ENCODE results near the gene DDX18. TPM values are rescaled to one million over a fixed set of nuclear protein-coding genes. Genes with fewer than 3 reads are reported as not detected.
"Not testable (repeated sequence)": the region's sequence is repeated elsewhere in the genome, so short reads cannot be mapped to it uniquely, and the experiment has no call there.

The DDX18 gene
- polyA plus RNA-seq, 1 of the 3 experiments (the other 2 are of a cell fraction) = 24.1 TPM

GRCh38 chr2:117825437-117825836 is 10.9 kb downstream of the DDX18 start:
- Histone ChIP-seq H3K27me3 (ENCODE audit: insufficient read depth) (no peaks in the 10 kb centered on the region), H4K20me1 (ENCODE audit: insufficient read depth) (no peaks in the 10 kb centered on the region), H3K9me3 (no peaks in the 10 kb centered on the region), H2AFZ (ENCODE audit: low read depth) (no peak overlapping the region), H3K9ac (no peak overlapping the region), H3K4me1 (ENCODE audit: control insufficient read depth in 1 of 2, insufficient read depth in 2 of 2, low read depth in 1 of 2, low read length in 1 of 2) (no peaks in the 10 kb centered on the region), H3K27ac (ENCODE audit: low read depth in 2 of 2, low read length in 1 of 2) (no peak overlapping the region), H3K4me2 (no peak overlapping the region), H3K79me2 (ENCODE audit: insufficient read depth) (peaks cover 4% of the 10 kb centered on the region; the same call in 1 of the 2 replicates), H3K36me3 (replicated peaks in 1 of 2; ENCODE audit: control insufficient read depth in 1 of 2, insufficient read depth in 2 of 2, low read length in 1 of 2) (peaks cover 84 to 92% of the 10 kb centered on the region in 2 experiments), H3K9me2 (no peaks in the 10 kb centered on the region), H3F3A (replicated peaks; ENCODE audit: insufficient read depth) (peaks cover 5% of the 10 kb centered on the region), H3K4me3 (ENCODE audit: low read depth in 2 of 2, low read length in 1 of 2) (no peak overlapping the region)
- 86% methylated on average over 8 of the region's 8 CpGs for WGBS (ENCODE audit: low lambda C conversion rate)
- ChIA-PET CTCF (interaction anchor here (1.0 to 1.9 kb wide), 3 partner anchors 11 to 178 kb away, joined by 4 to 11 read pairs (median 5); partner anchors contain the start of gene DDX18), POLR2A (no interaction called here)
- no peak for DNase-seq
- TF ChIP-seq NFIC (IDR thresholded peaks at IDR 0.05; ENCODE audit: borderline replicate concordance) (no peak), TEAD4 (IDR thresholded peaks at IDR 0.05; ENCODE audit: borderline replicate concordance, insufficient read depth) (no peak), FOSL2 (IDR thresholded peaks at IDR 0.05; ENCODE audit: borderline replicate concordance, low read depth) (no peak), EP300 (IDR thresholded peaks at IDR 0.05; ENCODE audit: borderline replicate concordance in 1 of 2, low read depth in 1 of 2, low read length in 1 of 2) (no peak)
- TF ChIP-seq, protein P1, sequence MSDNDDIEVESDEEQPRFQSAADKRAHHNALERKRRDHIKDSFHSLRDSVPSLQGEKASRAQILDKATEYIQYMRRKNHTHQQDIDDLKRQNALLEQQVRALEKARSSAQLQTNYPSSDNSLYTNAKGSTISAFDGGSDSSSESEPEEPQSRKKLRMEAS (IDR thresholded peaks at IDR 0.05; ENCODE audit: low read depth) = no peak
- TF ChIP-seq, protein P2, sequence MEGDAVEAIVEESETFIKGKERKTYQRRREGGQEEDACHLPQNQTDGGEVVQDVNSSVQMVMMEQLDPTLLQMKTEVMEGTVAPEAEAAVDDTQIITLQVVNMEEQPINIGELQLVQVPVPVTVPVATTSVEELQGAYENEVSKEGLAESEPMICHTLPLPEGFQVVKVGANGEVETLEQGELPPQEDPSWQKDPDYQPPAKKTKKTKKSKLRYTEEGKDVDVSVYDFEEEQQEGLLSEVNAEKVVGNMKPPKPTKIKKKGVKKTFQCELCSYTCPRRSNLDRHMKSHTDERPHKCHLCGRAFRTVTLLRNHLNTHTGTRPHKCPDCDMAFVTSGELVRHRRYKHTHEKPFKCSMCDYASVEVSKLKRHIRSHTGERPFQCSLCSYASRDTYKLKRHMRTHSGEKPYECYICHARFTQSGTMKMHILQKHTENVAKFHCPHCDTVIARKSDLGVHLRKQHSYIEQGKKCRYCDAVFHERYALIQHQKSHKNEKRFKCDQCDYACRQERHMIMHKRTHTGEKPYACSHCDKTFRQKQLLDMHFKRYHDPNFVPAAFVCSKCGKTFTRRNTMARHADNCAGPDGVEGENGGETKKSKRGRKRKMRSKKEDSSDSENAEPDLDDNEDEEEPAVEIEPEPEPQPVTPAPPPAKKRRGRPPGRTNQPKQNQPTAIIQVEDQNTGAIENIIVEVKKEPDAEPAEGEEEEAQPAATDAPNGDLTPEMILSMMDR (IDR thresholded peaks at IDR 0.05) = no peak

DNA sequence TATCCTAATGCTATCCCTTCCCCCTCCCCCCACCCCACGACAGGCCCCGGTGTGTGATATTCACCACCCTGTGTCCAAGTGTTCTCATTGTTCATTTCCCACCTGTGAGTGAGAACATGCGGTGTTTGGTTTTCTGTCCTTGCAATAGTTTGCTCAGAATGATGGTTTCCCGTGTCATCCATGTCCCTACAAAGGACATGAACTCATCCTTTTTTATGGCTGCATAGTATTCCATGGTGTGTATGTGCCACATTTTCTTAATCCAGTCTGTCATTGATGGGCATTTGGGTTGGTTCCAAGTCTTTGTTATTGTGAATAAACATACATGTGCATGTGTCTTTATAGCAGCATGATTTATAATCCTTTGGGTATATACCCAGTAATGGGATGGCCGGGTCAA is 13.0 kb downstream of the DDX18 start:
- 95% methylated on average over 5 of the region's 5 CpGs for WGBS (ENCODE audit: low lambda C conversion rate)
- CTCF ChIA-PET = interaction anchor here (1.2 to 1.4 kb wide), 2 partner anchors 9 to 175 kb away, joined by 3 read pairs; no protein-coding TSS in a partner anchor
- H3K79me2 ChIP-seq (ENCODE audit: insufficient read depth); H3K4me2 ChIP-seq; H4K20me1 ChIP-seq (ENCODE audit: insufficient read depth); DNase-seq; H3K27me3 ChIP-seq (ENCODE audit: insufficient read depth); H3K4me3 ChIP-seq (ENCODE audit: low read depth in 2 of 2, low read length in 1 of 2); H3K9ac ChIP-seq; H3K9me2 ChIP-seq; H3K4me1 ChIP-seq (ENCODE audit: control insufficient read depth in 1 of 2, insufficient read depth in 2 of 2, low read depth in 1 of 2, low read length in 1 of 2); H2AFZ ChIP-seq (ENCODE audit: low read depth); POLR2A ChIA-PET; H3K27ac ChIP-seq (ENCODE audit: low read depth in 2 of 2, low read length in 1 of 2); H3K9me3 ChIP-seq: not testable (repeated sequence)
- peaks cover 13% of the 10 kb centered on the region for H3F3A ChIP-seq (replicated peaks; ENCODE audit: insufficient read depth)
- peaks cover 81 to 92% of the 10 kb centered on the region in 2 experiments for H3K36me3 ChIP-seq (replicated peaks in 1 of 2; ENCODE audit: control insufficient read depth in 1 of 2, insufficient read depth in 2 of 2, low read length in 1 of 2)

- POLR2A ChIA-PET = no interaction called here
- CTCF ChIA-PET = interaction anchor here (2.4 to 3.9 kb wide), 2 partner anchors 15 to 175 kb away, joined by 7 to 18 read pairs; partner anchors contain the start of gene DDX18
- peaks cover 68 to 92% of the 10 kb centered on the region in 2 experiments for H3K36me3 ChIP-seq (replicated peaks in 1 of 2; ENCODE audit: control insufficient read depth in 1 of 2, insufficient read depth in 2 of 2, low read length in 1 of 2)
- TF ChIP-seq, protein P1 (IDR thresholded peaks at IDR 0.05; ENCODE audit: low read depth) = no peak
- TF ChIP-seq EZH2phosphoT487 (IDR thresholded peaks at IDR 0.05; ENCODE audit: borderline replicate concordance, low read depth) (no peak), ELF1 (IDR thresholded peaks at IDR 0.05) (no peak), YY1 (IDR thresholded peaks at IDR 0.05; ENCODE audit: low read depth) (no peak), SIN3A (IDR thresholded peaks at IDR 0.05; ENCODE audit: borderline replicate concordance, low read depth, low read length) (no peak), CHD2 (IDR thresholded peaks at IDR 0.05; ENCODE audit: low read length, partially characterized antibody) (no peak), JUND (IDR thresholded peaks at IDR 0.05) (no peak), SMC3 (IDR thresholded peaks at IDR 0.05; ENCODE audit: low read depth, low read length) (no peak), RAD21 (IDR thresholded peaks at IDR 0.05; ENCODE audit: low read length) (no peak), NRF1 (IDR thresholded peaks at IDR 0.05; ENCODE audit: low read depth, low read length) (no peak), MEF2A (IDR thresholded peaks at IDR 0.05; ENCODE audit: borderline replicate concordance, low read depth) (no peak)
- TF ChIP-seq, protein P3, sequence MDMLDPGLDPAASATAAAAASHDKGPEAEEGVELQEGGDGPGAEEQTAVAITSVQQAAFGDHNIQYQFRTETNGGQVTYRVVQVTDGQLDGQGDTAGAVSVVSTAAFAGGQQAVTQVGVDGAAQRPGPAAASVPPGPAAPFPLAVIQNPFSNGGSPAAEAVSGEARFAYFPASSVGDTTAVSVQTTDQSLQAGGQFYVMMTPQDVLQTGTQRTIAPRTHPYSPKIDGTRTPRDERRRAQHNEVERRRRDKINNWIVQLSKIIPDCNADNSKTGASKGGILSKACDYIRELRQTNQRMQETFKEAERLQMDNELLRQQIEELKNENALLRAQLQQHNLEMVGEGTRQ (IDR thresholded peaks at IDR 0.05; ENCODE audit: borderline replicate concordance, low read depth, low read length) = no peak
Observed at GRCh38 chr2:117828870-117829269, 14.4 kb downstream of the DDX18 start.

More at GRCh38 chr2:117828870-117829269, 14.4 kb downstream of the DDX18 start:
- peaks cover 13% of the 10 kb centered on the region for H3F3A ChIP-seq (replicated peaks; ENCODE audit: insufficient read depth)
- no peak overlapping the region for H2AFZ ChIP-seq (ENCODE audit: low read depth)
- H3K9ac ChIP-seq = no peak overlapping the region
- peaks cover 4% of the 10 kb centered on the region; the same call in 1 of the 2 replicates for H3K79me2 ChIP-seq (ENCODE audit: insufficient read depth)
- no peak overlapping the region for H3K27ac ChIP-seq (ENCODE audit: low read depth in 2 of 2, low read length in 1 of 2)
- WGBS (ENCODE audit: low lambda C conversion rate) = 75% methylated on average over 2 of the region's 2 CpGs
- H3K4me2 ChIP-seq = no peak overlapping the region
- H3K4me3 ChIP-seq (ENCODE audit: low read depth in 2 of 2, low read length in 1 of 2) = no peak overlapping the region
- H3K4me1 ChIP-seq (ENCODE audit: control insufficient read depth in 1 of 2, insufficient read depth in 2 of 2, low read depth in 1 of 2, low read length in 1 of 2) = no peaks in the 10 kb centered on the region
- H3K9me2 ChIP-seq = no peaks in the 10 kb centered on the region
- H3K9me3 ChIP-seq = no peaks in the 10 kb centered on the region
- no peaks in the 10 kb centered on the region for H3K27me3 ChIP-seq (ENCODE audit: insufficient read depth)
- no peak for DNase-seq
- H4K20me1 ChIP-seq (ENCODE audit: insufficient read depth) = no peaks in the 10 kb centered on the region
